H1 (cell line): ENCODE measurements around the gene KHSRP. TPM values are rescaled to one million over a fixed set of nuclear protein-coding genes. Genes with fewer than 3 reads are reported as not detected.
"Not testable (repeated sequence)": the region's sequence is repeated elsewhere in the genome, so short reads cannot be mapped to it uniquely, and the experiment has no call there.

Experiments
- CTCF ChIA-PET: fragments of 300-600 bp; sonication (Branson Sonifier 250); formaldehyde crosslinking; loops from one replicate; lab custom pipeline; 2021; ENCODE audit not compliant: partially characterized antibody; lab: Charles Lee
- POLR2A ChIA-PET: fragments of 300-600 bp; sonication (Branson Sonifier 250); formaldehyde crosslinking; loops from one replicate; lab custom pipeline; 2021; ENCODE audit warnings: inconsistent platforms; ENCODE audit not compliant: partially characterized antibody; lab: Charles Lee
- DNase-seq, 2 experiments: peaks; one replicate each; pipeline versions ENCODE4 v3.0.0 to v3.0.0-alpha.2; 2010 to 2022; ENCODE audit warnings: low spot score in 2 of 2, low read depth in 1 of 2, mixed read lengths in 1 of 2
- FAIRE-seq: peaks from 2 replicates; lab custom pipeline; 2011; peaks lifted over from hg19 to GRCh38; lab: Jason Lieb, UNC
- H2AFZ ChIP-seq: 2 replicates; pipeline ENCODE4 v1.8.1; 2012; ENCODE audit warnings: low read length, inconsistent platforms
- H2AK5ac ChIP-seq: 2 replicates; pipeline ENCODE4 v1.6.1; 2013; ENCODE audit warnings: low read depth, low read length
- H2BK120ac ChIP-seq: replicated peaks from 2 replicates; pipeline ENCODE3; 2013; ENCODE audit warnings: low read depth, low read length, inconsistent platforms
- H2BK12ac ChIP-seq: 2 replicates; pipeline ENCODE4 v1.6.1; 2013; ENCODE audit warnings: low read depth, low read length
- H2BK15ac ChIP-seq: 2 replicates; pipeline ENCODE4 v1.6.1; 2013; ENCODE audit warnings: low read length
- H2BK20ac ChIP-seq: 2 replicates; pipeline ENCODE4 v1.6.1; 2013; ENCODE audit warnings: low read length
- H2BK5ac ChIP-seq: 2 replicates; pipeline ENCODE4 v1.6.1; 2013; ENCODE audit warnings: low read depth, low read length
- H3K14ac ChIP-seq: 2 replicates; pipeline ENCODE4 v1.6.1; 2013; ENCODE audit warnings: inconsistent platforms; ENCODE audit not compliant: insufficient read length
- H3K18ac ChIP-seq: 2 replicates; pipeline ENCODE4 v1.6.1; 2013; ENCODE audit warnings: low read length; ENCODE audit errors: extremely low read depth
- H3K23ac ChIP-seq: 2 replicates; pipeline ENCODE4 v1.6.1; 2013; ENCODE audit warnings: inconsistent platforms; ENCODE audit not compliant: insufficient read length
- H3K23me2 ChIP-seq: 2 replicates; pipeline ENCODE4 v1.6.1; 2013; ENCODE audit warnings: low read depth, low read length
- H3K27ac ChIP-seq: 2 replicates; pipeline ENCODE4 v1.6.1; 2011; ENCODE audit warnings: low read depth, low read length, inconsistent platforms
- H3K27me3 ChIP-seq, 4 experiments: replicated peaks in 1 of 4; 1 replicate in 1 of 4; 2 replicates in 3 of 4; pipeline versions ENCODE4 v1.6.1 to v1.8.1; 2011 to 2013; ENCODE audit warnings: low read length in 3 of 4, mild to moderate bottlenecking in 3 of 4, inconsistent platforms in 2 of 4, mixed read lengths in 2 of 4, moderate library complexity in 1 of 4; ENCODE audit not compliant: control insufficient read depth in 3 of 4, insufficient read depth in 3 of 4; ENCODE audit errors: extremely low read depth in 1 of 4
- H3K36me3 ChIP-seq, 4 experiments: 2 replicates each; pipeline versions ENCODE4 v1.6.1 to v1.8.1; 2011 to 2013; ENCODE audit warnings: mild to moderate bottlenecking in 4 of 4, low read length in 3 of 4, moderate library complexity in 2 of 4, control low read depth in 1 of 4, inconsistent platforms in 1 of 4; ENCODE audit not compliant: insufficient read depth in 4 of 4, control insufficient read depth in 2 of 4
- H3K4ac ChIP-seq: replicated peaks from 2 replicates; pipeline ENCODE3; 2013; ENCODE audit warnings: low read length, low read depth, mixed read lengths, inconsistent platforms; ENCODE audit not compliant: insufficient read length
- H3K4me1 ChIP-seq, 4 experiments: replicated peaks in 1 of 4; 1 replicate in 1 of 4; 2 replicates in 3 of 4; pipeline versions ENCODE4 v1.6.1 to v1.8.1; 2011 to 2013; ENCODE audit warnings: low read length in 3 of 4, inconsistent platforms in 2 of 4, mixed read lengths in 1 of 4; ENCODE audit not compliant: insufficient read depth in 4 of 4, control insufficient read depth in 3 of 4
- H3K4me2 ChIP-seq, 2 experiments: 2 replicates each; pipeline versions ENCODE4 v1.6.1 to v1.8.1; 2011 to 2013; ENCODE audit warnings: low read depth in 2 of 2, low read length in 2 of 2, control low read depth in 1 of 2, inconsistent platforms in 1 of 2, mild to moderate bottlenecking in 1 of 2; ENCODE audit not compliant: insufficient read depth in 1 of 2
- H3K4me3 ChIP-seq, 4 experiments: fragments of 200-600, 300-600 bp in 1 of 4; sonication (generic), shearing (Covaris generic), sonication (Bioruptor Twin) in 1 of 4; 2 replicates each; pipeline versions ENCODE4 v1.5.1 to v1.8.1; 2011 to 2016; ENCODE audit warnings: low read length in 4 of 4, low read depth in 3 of 4, control low read depth in 2 of 4, inconsistent platforms in 2 of 4, mild to moderate bottlenecking in 2 of 4, mixed read lengths in 1 of 4, moderate library complexity in 1 of 4; ENCODE audit not compliant: insufficient read depth in 2 of 4; ENCODE audit errors: extremely low read depth in 1 of 4
- H3K56ac ChIP-seq: replicated peaks from 2 replicates; pipeline ENCODE3; 2013; ENCODE audit warnings: low read depth, mild to moderate bottlenecking, mixed read lengths, low read length, inconsistent platforms; ENCODE audit not compliant: insufficient read length
- H3K79me1 ChIP-seq: 2 replicates; pipeline ENCODE4 v1.6.1; 2013; ENCODE audit warnings: low read depth, low read length, control low read depth
- H3K79me2 ChIP-seq, 2 experiments: 2 replicates each; pipeline versions ENCODE4 v1.6.1 to v1.8.1; 2012 to 2013; ENCODE audit warnings: low read length in 2 of 2, mild to moderate bottlenecking in 2 of 2, inconsistent platforms in 1 of 2; ENCODE audit not compliant: insufficient read depth in 2 of 2, control insufficient read depth in 1 of 2
- H3K9ac ChIP-seq, 4 experiments: replicated peaks in 1 of 4; 1 replicate in 1 of 4; 2 replicates in 3 of 4; pipeline versions ENCODE4 v1.6.1 to v1.8.1; 2011 to 2013; ENCODE audit warnings: low read depth in 3 of 4, low read length in 3 of 4, control low read depth in 2 of 4, mild to moderate bottlenecking in 2 of 4, moderate library complexity in 2 of 4, inconsistent platforms in 1 of 4; ENCODE audit errors: extremely low read depth in 1 of 4
- H3K9me3 ChIP-seq, 2 experiments: 2 replicates each; pipeline versions ENCODE4 v1.6.1 to v1.8.1; 2012 to 2013; ENCODE audit warnings: mild to moderate bottlenecking in 2 of 2, moderate library complexity in 2 of 2, control low read depth in 1 of 2, inconsistent platforms in 1 of 2, low read depth in 1 of 2, low read length in 1 of 2, mixed read lengths in 1 of 2; ENCODE audit not compliant: insufficient read depth in 2 of 2
- H4K20me1 ChIP-seq, 2 experiments: replicated peaks in 1 of 2; 2 replicates each; pipeline versions ENCODE3 to v1.8.1; 2011 to 2013; ENCODE audit warnings: inconsistent platforms in 2 of 2, low read length in 2 of 2, mild to moderate bottlenecking in 1 of 2; ENCODE audit not compliant: insufficient read depth in 2 of 2, control insufficient read depth in 1 of 2
- H4K5ac ChIP-seq: 2 replicates; pipeline ENCODE4 v1.6.1; 2013; ENCODE audit warnings: low read length, low read depth, mixed read lengths, inconsistent platforms; ENCODE audit not compliant: insufficient read length
- H4K8ac ChIP-seq: 2 replicates; pipeline ENCODE4 v1.8.0; 2013; ENCODE audit warnings: mild to moderate bottlenecking, moderate library complexity, low read length, inconsistent platforms; ENCODE audit not compliant: insufficient read depth; ENCODE audit errors: extremely low read depth
- H4K91ac ChIP-seq: replicated peaks from 2 replicates; pipeline ENCODE3; 2013; ENCODE audit warnings: low read length, mixed read lengths, inconsistent platforms; ENCODE audit not compliant: insufficient read length
- WGBS, 2 experiments: shearing (Covaris generic) in 1 of 2; methylation state at CpG; one replicate each; pipeline versions ENCODE4 v1.1.6 to v1.1.7; 2013 to 2015; ENCODE audit warnings: low lambda C conversion rate in 2 of 2, mixed read lengths in 2 of 2, inconsistent platforms in 1 of 2, low coverage in 1 of 2, missing lambda C conversion rate in 1 of 2; ENCODE audit not compliant: insufficient replicate concordance in 2 of 2, insufficient coverage in 1 of 2, insufficient read length in 1 of 2; ENCODE audit errors: extremely low coverage in 1 of 2, missing lambda C conversion rate in 1 of 2; 5-methylcytosine and 5-hydroxymethylcytosine counted together
- polyA plus RNA-seq, 7 experiments: library from polyadenylated mRNA; depleted of rRNA in 3 of 7; stranded (reverse) in 5 of 7; unstranded in 2 of 7; fragments of >200 nt in 5 of 7; fragments of 200-250 nt in 2 of 7; gene quantifications; 1 replicate in 5 of 7; 2 replicates in 1 of 7; 4 replicates in 1 of 7; pipeline versions ENCODE4 v1.2.1 to v1.2.3, GENCODE V29; 2011 to 2013; ENCODE audit warnings: missing spikeins in 2 of 7, mixed read lengths in 2 of 7
- total RNA-seq: library from RNA; stranded (reverse); fragmentation: NEBNext Ultra II Directional; extraction: Animal tissue kit (Norgen Biotek cat#: 25700); gene quantifications from 2 replicates; pipeline ENCODE4 v1.2.1, GENCODE V29; 2021

KHSRP gene
- total and polyA plus RNA-seq, 2 of the 8 experiments (the other 6 are each of a cell fraction or from before 2014, with no cell fraction given), result 143 to 573 TPM

DNA sequence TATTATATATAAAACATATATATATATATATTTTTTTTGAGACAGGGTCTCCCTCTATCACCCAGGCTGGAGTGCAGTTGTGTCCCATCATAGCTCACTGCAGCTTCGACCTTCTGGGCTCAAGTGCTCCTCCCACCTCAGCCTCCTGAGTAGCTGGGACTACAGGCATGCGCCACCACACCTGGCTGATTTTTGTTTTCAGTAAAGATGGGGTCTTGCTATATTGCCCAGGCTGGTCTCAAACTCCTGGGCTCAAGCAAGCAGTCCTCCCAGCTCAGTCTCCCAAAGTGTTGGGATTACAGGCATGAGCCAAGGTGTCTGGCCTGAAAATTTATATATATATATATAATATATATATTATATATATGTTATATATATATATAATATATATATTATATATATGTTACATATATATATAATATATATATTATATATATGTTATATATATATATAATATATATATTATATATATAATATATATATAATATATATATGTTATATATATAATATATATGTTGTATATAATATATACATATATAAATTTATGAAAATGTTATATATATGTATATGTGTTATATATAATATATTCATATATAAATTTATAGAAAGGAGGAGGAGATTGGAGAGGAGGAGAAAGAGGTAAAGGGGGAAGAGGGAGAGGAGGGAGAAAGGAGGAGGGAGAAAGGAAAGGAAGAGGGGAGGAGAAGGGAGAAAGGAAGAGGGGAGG, 4.2 kb upstream of the KHSRP start:
- H2BK120ac ChIP-seq, H3K27me3 ChIP-seq, H3K9me3 ChIP-seq, H2AFZ ChIP-seq, H3K56ac ChIP-seq, H3K18ac ChIP-seq, H3K23me2 ChIP-seq, H2AK5ac ChIP-seq, DNase-seq, H3K14ac ChIP-seq, H4K8ac ChIP-seq, H4K20me1 ChIP-seq, H3K23ac ChIP-seq, H3K4ac ChIP-seq, H3K4me2 ChIP-seq, H3K9ac ChIP-seq, H3K4me3 ChIP-seq, CTCF ChIA-PET, H4K91ac ChIP-seq, H3K4me1 ChIP-seq, H3K36me3 ChIP-seq, H2BK20ac ChIP-seq, H2BK15ac ChIP-seq, H2BK5ac ChIP-seq, H3K79me1 ChIP-seq, H2BK12ac ChIP-seq, H3K27ac ChIP-seq, H3K79me2 ChIP-seq, POLR2A ChIA-PET, FAIRE-seq, H4K5ac ChIP-seq: not testable (repeated sequence)
- 81% methylated on average over 2 of the region's 2 CpGs; no CpG with 5 or more reads in 1 of the 2 experiments for WGBS, 2 experiments
